ENCODE data around the gene BRCA1.
A peak's percentile ranks its signal among the peaks of the same experiment; 100 is the strongest.

The BRCA1 gene

GRCh38 chr17:43024407-43025289 is 100.5 kb downstream of the BRCA1 start, which contains the start of gene RND2:
Gene RND2, plus strand, starts transcription at chr17:43025231. Its CDS starts 117 bp downstream, at chr17:43025348.
- peak; percentile 88 for DNase-seq

DNA sequence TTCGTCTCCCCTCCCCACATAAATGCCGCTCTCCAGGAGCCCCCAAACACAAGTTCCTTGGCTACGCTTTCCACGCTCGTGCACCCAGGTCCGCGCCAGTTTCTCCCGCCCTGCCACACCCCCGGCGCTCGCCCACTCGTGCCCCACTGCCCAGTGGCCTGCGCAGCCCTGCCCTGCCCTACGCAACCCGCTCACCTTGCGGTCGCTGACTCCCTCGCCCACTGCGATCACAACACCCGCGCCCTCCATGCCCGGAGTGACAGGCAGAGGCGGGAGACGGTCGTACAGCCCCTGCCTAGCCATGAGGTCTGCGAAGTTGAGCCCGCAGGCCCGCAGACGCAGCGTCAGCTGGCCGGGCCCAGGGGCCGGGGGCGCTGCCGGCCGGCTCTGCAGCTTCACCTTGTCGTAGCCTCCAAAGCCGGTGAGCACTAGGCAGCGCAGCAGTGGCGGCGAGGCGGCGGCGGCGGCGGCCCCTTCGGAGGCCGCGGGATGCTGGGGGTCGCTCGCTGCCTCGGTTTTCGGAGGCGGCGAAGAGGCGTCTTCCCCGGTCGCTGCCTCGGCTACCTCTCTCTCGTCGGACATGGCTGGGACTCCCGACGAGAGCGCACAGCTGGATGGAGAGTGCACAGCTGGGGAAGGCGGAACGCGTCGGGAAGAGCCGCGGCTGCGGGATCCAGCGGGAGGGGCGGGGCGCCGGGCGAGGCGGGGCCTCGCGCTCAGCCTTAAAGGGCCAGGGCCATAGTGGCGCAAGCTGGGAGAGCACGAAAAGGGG is 103.2 kb downstream of the BRCA1 start, which contains the start of gene VAT1:
TSS of gene VAT1 (minus strand) at position 645 of the 772 bp plus-strand sequence. CDS start at position 582, 63 bp downstream.
- DNase-seq: peak; percentile 76

DNA sequence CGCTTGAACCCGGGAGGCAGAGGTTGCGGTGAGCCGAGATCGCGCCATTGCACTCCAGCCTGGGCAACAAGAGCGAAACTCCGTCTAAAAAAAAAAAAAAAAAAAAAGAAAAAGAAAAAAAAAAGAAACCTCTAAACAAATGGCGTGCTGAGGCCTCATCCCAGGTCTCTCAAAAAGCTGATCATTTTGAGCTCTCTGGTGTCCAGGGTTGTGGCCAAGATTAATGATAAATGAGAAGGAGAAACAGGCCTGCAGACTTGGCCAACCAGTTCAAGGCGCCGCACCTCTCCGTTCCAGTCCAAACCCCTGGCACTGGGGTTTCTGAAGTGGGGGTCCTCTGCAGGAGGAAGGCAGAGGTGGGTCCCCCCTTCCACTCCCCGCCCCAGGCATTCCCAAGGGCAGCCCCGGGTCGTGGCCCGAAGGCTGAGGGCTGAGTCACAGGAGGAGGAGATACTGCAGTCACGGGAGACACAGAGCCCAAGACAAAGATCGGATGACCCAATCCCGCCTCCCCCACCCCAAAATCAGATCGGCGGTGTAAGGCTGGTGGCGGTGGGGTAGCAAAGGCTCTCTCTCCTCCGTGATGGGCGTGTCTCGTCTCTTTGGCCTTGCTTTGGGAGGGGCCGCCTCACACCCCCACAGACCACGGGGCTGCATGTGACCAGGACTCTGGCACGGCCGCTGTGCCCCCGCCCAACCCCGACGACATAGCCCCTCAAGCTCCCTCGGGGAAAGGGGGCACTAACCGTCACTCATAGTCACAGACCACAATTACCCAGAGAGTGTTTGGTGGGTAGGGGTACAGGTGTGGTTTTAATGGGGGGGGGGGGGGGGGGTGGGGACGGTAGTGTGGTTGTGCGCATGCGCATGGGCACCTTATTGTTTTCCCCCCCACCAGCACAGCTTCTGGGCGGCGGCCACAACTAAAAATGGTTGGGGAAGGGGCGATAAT is 104.1 kb downstream of the BRCA1 start:
- peak; percentile 82 for DNase-seq

DNA sequence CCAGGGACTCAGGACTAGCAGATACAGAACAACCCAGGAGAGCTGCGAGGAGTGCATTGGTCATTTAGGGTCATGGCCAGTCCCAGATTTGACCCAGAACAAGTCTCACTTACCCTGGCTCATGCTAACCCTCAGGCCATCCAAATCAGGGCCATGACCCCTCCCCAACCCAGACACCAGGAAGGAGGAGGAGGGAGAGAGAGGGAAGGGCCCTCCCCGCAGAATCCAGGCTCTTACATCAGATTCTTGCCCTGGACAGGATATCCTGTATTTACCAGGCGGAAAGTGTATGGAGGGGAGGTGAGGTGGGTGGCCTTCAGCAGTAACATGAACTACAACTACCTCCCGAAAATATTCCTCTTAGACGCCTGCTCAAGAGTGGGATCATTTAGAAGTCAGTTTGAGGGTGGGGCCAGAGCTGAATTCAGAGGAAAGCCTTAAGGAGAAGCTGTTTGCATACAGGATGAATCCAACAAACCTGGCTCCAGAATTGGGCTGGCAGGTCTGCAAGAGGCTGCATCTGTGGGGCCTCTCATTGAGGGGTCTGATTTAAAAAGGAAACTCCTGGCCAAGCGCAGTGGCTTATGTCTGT is 105.0 kb downstream of the BRCA1 start:
- DNase-seq: no peak

GRCh38 chr17:43019418-43019817 is 105.7 kb downstream of the BRCA1 start:
- no peak for DNase-seq

DNA sequence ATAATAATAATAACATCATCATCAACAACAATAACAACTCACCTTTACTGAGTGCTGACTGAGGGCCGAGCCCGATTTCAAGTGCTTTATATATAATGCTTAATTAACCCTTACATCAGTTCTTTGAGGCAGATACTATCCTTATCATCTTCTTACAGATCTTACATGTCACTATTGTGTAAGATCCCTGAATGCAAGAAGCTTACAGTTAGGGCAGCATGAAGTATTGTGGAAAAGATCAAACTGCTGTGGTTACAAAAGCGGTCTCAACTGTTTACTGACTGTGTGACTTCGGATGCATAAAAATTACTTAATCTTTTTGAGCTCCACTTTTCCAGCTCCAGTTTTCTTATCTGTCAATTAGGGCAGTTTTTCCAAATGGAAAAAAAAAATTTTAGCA is 106.2 kb downstream of the BRCA1 start:
- DNase-seq: peak; percentile 50

DNA sequence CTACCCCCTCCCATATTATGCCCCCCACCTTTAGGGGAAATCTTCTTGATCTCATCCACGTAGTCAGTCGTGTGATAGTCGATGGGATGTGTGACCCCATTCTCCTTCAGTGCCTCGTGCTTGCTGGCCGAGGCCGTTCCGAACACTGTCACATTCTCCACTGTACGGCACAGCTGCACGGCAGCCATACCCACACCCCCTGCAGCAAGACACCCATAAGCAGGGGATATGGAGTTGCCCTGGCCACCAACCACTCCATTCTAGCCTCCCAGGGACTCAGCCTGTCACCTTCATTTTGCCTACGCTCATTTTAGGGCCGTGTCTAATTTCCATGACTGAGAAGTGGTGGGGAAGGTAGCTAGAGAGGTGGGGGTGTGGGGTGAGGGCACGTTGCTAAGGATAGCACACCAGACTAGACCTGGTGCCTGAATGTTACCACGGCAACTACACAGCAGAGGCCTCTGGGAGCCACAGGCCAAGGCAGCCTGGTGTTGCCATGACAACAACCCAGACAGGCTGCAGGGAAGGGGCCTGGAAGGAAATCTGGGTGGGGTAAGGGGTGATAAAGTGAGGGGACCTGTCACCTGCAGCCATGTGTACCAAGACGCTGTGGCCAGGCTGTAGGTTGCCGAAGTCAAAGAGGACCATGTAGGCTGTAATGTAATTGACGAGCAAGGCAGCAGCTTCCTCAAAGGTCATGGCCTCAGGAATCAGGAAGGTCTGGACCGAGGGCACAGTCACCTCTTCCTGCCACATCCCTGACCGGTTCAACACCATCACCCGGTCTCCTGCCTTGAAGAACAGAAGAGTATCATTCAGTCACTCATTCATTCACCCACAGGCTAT is 106.9 kb downstream of the BRCA1 start:
- DNase-seq: peak; percentile 46

GRCh38 chr17:43016216-43016615 is 108.9 kb downstream of the BRCA1 start:
- no peak for DNase-seq

GRCh38 chr17:43015579-43015978 is 109.6 kb downstream of the BRCA1 start:
- no peak for DNase-seq

DNA sequence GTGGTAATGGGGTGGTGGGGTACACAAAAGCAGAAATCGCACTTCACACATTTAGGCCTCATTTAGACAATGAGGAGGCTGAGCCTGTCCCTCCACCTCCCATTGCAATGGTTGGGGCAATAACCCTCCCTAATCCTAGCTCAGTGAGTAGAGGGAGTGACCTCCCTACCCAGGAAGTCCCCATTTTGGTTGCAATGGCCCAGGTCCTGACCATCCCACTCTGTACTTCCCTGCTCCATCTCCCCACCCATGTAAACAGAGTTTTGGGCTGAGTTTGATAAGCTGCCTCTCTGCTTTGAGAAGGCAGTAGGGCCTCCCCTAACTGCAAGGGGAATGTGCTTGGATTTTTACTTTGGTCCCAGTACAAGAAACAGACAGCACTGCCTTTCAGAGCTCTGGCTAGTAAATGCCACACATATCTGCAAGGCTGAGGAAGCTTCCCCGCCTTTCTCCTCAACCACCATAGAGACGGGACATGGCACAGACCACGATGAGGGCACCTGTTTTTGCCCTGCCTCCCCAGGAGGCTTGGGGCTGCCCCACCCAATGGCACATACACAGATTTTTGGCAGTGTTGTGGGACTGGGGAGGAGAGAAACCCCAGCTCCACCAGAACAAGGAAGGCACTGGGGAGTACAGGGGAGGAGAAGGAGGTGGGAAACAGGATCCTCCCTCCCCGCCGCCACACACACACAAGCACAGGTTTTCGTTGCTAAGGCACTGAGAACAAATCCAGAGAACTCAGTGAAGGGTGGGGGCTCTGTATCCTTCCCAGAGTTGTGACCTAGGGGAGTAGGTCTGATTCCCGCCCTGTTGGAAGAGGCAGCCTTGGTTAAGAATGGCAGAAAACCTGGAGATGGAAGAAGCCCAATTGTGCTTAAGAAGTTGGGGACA is 110.3 kb downstream of the BRCA1 start:
- DNase-seq: no peak

- DNase-seq: no peak
Measured at GRCh38 chr17:43014020-43014648, 111.0 kb downstream of the BRCA1 start.

- DNase-seq: no peak
Measured at GRCh38 chr17:43013296-43013695, 111.9 kb downstream of the BRCA1 start.

GRCh38 chr17:43011728-43012472 is 113.3 kb downstream of the BRCA1 start:
- no peak for DNase-seq

GRCh38 chr17:43010667-43011308 is 114.4 kb downstream of the BRCA1 start:
- no peak for DNase-seq

GRCh38 chr17:43006639-43007551 is 118.3 kb downstream of the BRCA1 start, which contains the start of gene IFI35:
Gene IFI35, plus strand, starts transcription at chr17:43006784. Its CDS starts 164 bp downstream, at chr17:43006948.
- peak; percentile 93 for DNase-seq

GRCh38 chr17:43003542-43004172 is 121.5 kb downstream of the BRCA1 start:
- DNase-seq: no peak

Data from inflammatory macrophage treated with lipopolysaccharide for 4 hours (primary cell).